Measurements from ENCODE around the gene TARM1.

The TARM1 gene

DNA sequence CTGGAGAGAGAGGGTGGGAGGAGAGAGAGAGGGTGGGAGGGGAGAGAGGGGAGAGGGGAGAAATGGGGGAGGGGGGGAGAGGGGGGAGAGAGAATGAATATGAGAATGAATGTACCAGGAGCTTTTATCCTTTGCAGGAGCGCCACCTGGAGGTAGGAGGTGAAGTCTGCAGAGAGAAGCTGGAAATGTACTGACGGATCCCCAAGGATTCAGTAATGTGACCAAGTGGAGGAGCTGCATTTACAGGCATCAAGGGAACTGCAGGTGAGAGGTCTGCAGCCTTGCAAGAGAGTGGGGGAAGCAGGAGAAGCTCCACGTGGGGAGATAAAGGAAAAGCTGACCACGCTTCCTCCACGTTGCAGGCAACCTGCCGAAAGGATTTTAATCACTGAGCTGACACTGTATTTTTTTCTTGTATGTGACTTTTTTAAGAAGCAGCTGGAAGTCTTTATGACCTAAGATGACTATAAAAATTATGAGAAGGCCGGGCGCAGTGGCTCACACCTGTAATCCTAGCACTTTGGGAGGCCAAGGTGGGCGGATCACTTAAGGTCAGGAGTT lies 51.2 kb downstream of the TARM1 start:
- DNase-seq = peak; percentile 50

DNA sequence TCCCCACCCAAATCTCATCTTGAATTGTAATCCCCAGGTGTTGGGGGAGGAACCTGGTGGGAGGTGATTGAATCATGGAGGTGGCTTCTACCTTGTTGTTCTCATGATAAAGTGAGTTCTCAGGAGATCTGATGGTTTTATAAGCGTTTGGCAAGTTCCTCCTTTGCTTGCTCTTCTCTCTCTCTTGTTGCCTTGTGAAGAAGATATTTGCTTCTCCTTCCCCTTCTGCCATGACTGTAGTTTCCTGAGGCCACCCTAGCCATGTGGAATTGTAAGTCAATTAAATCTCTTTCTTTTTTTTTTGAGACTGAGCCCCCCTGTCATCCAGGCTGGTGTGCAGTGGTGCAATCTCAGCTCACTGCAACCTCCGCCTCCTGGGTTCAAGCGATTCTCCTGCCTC lies 51.9 kb downstream of the TARM1 start:
- DNase-seq = no peak

DNA sequence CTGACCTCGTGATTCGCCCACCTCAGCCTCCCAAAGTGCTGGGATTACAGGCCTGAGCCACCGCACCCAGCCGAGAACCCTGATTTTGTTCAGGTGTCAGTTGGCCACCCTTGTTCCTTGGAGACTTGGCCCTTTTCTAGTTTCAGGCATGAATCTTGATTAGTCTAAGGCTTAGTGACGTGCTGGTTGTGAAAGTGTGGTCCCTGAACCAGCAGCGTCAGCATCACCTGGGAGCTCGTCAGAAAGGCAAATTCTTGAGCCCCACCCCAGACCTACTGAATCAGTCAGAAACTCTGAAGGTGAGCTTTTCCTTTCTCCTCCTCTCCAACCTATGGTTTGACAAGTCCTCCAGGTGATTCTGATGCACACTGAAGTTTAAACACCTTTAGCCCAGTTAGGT lies 54.5 kb downstream of the TARM1 start:
- DNase-seq = no peak

DNA sequence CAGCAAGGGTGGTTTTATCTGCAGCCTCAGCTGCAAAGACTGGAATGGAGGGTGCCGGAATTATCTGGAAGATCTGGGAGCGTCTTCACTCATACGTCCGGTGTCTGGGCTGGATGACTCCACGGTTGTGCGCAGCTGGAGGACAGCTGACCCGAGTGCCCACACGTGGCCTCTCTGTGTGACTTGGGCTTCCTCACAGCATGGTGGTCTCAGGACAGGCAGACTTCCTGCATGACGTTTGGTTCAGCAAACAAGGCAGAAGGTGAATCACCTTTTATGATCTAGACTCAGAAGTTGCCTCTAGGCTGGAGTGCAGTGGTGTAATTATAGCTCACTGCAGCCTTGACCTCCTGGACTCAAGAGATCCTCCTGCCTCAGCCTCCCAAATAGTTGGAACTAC lies 56.5 kb downstream of the TARM1 start:
- no peak for DNase-seq

DNA sequence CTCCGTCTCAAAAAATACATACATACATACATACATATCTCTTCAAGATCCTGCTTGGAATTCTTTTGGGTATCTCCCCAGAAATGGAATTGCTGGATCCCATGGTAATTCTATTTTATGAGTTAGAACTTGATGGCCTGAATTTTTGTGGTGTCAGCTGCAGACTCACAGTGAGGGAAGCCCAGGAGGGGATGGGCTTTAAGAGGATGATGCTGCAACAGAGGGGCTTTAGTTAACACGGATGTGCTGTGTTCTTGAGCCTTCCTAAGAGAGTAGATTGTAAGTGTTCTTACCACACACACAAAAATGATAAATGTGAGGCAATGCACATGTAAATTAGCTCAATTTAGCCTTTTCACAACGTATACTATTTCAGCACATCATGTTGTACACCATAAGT lies 58.0 kb downstream of the TARM1 start:
- DNase-seq = no peak

DNA sequence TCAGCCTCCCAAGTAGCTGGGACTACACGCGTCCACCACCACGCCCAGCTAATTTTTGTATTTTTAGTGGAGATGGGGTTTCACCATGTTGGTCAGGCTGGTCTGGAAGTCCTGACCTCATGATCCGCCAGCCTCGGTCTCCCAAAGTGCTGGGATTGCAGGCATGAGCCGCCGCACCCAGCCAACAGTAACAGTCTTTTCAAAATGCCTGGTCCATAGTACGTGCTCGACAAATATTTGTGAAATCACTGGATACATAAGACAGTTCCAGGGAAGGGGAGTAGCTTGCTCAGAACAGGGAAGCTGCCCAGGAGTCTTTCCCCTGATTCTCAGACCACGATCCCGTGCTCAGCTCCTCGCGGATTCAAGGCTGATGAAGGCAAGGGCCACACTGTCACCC lies 59.2 kb downstream of the TARM1 start:
- no peak for DNase-seq

DNA sequence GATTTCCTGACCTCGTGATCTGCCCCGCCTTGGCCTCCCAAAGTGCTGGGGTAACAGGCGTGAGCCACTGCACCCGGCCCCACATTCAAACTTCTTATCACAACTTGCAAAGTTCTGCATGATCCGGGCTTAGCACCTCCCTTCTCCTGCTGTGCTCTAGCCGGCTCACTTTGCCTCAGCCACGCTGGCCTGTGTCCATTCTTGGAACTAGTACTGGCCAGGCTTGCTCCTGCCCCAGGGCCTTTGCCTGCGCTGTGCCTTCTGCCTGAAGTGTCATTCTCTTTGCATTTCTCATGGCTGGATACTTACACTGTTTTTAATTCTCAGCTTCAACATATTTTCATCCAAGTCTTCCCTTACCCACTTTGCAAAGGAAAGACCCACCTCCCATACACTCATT lies 59.8 kb downstream of the TARM1 start:
- DNase-seq = no peak
